ENCODE results near the gene DCTPP1. TPM values are rescaled to one million over a fixed set of nuclear protein-coding genes. Genes with fewer than 3 reads are reported as not detected.

Gene DCTPP1
- total RNA-seq, 2 donors from 2014 or later, result 31.6 to 37.6 TPM

- TF ChIP-seq POLR2AphosphoS5 (IDR thresholded peaks at IDR 0.05) (no peak), CTCF (IDR thresholded peaks at IDR 0.05) (no peak), POLR2A (IDR thresholded peaks at IDR 0.05) (no peak)
- intact Hi-C loops (cut with DNase I), result no loop called here
- no peaks in the 10 kb centered on the region for H3K4me1 ChIP-seq (replicated peaks)
- no peak overlapping the region for H3K4me3 ChIP-seq
- DNase-seq (ENCODE audit: low spot score), result no peak
- WGBS, result 84% methylated on average over 12 of the region's 12 CpGs
- no peaks in the 10 kb centered on the region for H3K27me3 ChIP-seq (replicated peaks; ENCODE audit: insufficient read depth)
- no peaks in the 10 kb centered on the region for H3K9me3 ChIP-seq
- H3K27ac ChIP-seq, result no peak overlapping the region
- no peaks in the 10 kb centered on the region for H3K36me3 ChIP-seq
Observed at GRCh38 chr16:30447512-30448226, 17.8 kb upstream of the DCTPP1 start.

- intact Hi-C loops (cut with DNase I), result no loop called here
- H3K4me3 ChIP-seq, result peak overlapping the region; percentile 83 to 99
- no peaks in the 10 kb centered on the region for H3K27me3 ChIP-seq (replicated peaks; ENCODE audit: insufficient read depth)
- H3K27ac ChIP-seq, result peak overlapping the region; percentile 90 to 95
- H3K9me3 ChIP-seq, result no peaks in the 10 kb centered on the region
- no peak for DNase-seq (ENCODE audit: low spot score)
- H3K36me3 ChIP-seq, result no peaks in the 10 kb centered on the region
- no peaks in the 10 kb centered on the region for H3K4me1 ChIP-seq (replicated peaks)
- TF ChIP-seq POLR2AphosphoS5 (IDR thresholded peaks at IDR 0.05) (no peak), CTCF (IDR thresholded peaks at IDR 0.05) (no peak), POLR2A (IDR thresholded peaks at IDR 0.05) (no peak)
- WGBS, result 80% methylated on average over 10 of the region's 10 CpGs
Observed at GRCh38 chr16:30446203-30446595, 16.4 kb upstream of the DCTPP1 start.

GRCh38 chr16:30445408-30446202, 15.8 kb upstream of the DCTPP1 start, which contains the start of gene SEPHS2:
Gene SEPHS2, minus strand, starts transcription at chr16:30445874. Its CDS starts 147 bp downstream, at chr16:30445727.
- no peaks in the 10 kb centered on the region for H3K9me3 ChIP-seq
- H3K27ac ChIP-seq, result peak within 1 kb of the TSS; percentile 90 to 95
- peak; percentile 99 for DNase-seq (ENCODE audit: low spot score)
- intact Hi-C loops (cut with DNase I), result no loop called here
- WGBS, result under 1% methylated on average over 42 of the region's 59 CpGs
- H3K36me3 ChIP-seq, result no peaks in the 10 kb centered on the region
- no peaks in the 10 kb centered on the region for H3K4me1 ChIP-seq (replicated peaks)
- TF ChIP-seq CTCF (IDR thresholded peaks at IDR 0.05), result peak in 3 of 4 experiments; percentile 20 to 46 (median 45)
- peak; percentile 96 for TF ChIP-seq POLR2A (IDR thresholded peaks at IDR 0.05)
- TF ChIP-seq POLR2AphosphoS5 (IDR thresholded peaks at IDR 0.05), result peak; percentile 100
- H3K27me3 ChIP-seq (replicated peaks; ENCODE audit: insufficient read depth), result no peaks in the 10 kb centered on the region
- H3K4me3 ChIP-seq, result peak within 1 kb of the TSS; percentile 83 to 99

- TF ChIP-seq POLR2A (IDR thresholded peaks at IDR 0.05) (no peak), POLR2AphosphoS5 (IDR thresholded peaks at IDR 0.05) (no peak), CTCF (IDR thresholded peaks at IDR 0.05) (no peak)
- intact Hi-C loops (cut with DNase I), result no loop called here
- Histone ChIP-seq H3K9me3 (no peaks in the 10 kb centered on the region), H3K36me3 (no peaks in the 10 kb centered on the region), H3K27ac (peak overlapping the region; percentile 90 to 95), H3K4me3 (peak overlapping the region; percentile 83 to 99), H3K27me3 (replicated peaks; ENCODE audit: insufficient read depth) (no peaks in the 10 kb centered on the region), H3K4me1 (replicated peaks) (no peaks in the 10 kb centered on the region)
- DNase-seq (ENCODE audit: low spot score), result no peak
- WGBS, result 30% methylated on average over 11 of the region's 11 CpGs
Observed at GRCh38 chr16:30445149-30445407, 15.2 kb upstream of the DCTPP1 start.
